ENCODE measurements around the gene LYZL4. TPM values are rescaled to one million over a fixed set of nuclear protein-coding genes. Genes with fewer than 3 reads are reported as not detected.

Gene LYZL4
- total and polyA plus RNA-seq, 9 donors = not detected

GRCh38 chr3:42387802-42388651 lies 22.4 kb downstream of the LYZL4 start:
- Histone ChIP-seq H3K27me3 (no peaks in the 10 kb centered on the region), H3K4me1 (ENCODE audit: insufficient read depth) (no peaks in the 10 kb centered on the region), H3K36me3 (no peaks in the 10 kb centered on the region), H3K27ac (no peak overlapping the region), H3K9me3 (no peaks in the 10 kb centered on the region), H3K4me3 (no peak overlapping the region)
- intact Hi-C loops (cut with DNase I) = no loop called here
- no peak for DNase-seq
- WGBS, 3 donors = 43 to 60% (median 43%) methylated on average over 10 of the region's 10 CpGs
- no peak for TF ChIP-seq POLR2A (IDR thresholded peaks at IDR 0.05)
- TF ChIP-seq CTCF (IDR thresholded peaks at IDR 0.05) = no peak
- TF ChIP-seq EP300 (IDR thresholded peaks at IDR 0.05) = no peak

DNA sequence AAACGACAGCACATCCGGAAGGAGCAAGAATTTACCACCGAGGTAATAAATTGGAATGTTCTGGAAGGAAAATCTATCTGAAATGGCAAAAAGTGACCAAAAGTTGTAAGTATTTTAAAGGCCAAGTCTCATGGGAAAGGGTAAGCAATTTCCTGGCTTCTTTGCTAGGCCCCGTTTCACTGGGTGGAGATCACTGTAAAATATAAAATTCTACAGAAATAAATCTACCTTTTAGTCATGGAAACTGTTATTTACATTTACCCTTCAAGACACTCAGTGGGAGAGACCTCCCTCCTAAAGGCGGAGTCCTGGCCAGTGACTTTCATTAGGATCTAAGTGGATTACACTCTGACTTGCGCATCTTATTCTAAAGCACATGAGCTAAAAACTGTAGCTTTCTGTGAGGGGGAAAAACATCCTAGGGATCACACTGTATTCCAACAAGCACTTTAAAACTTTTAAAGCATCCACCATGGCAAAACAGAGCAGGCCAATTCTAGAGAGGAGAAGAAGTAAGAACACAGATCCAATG lies 28.8 kb downstream of the LYZL4 start:
- Histone ChIP-seq H3K4me3 (no peak overlapping the region), H3K27ac (no peak overlapping the region), H3K27me3 (no peaks in the 10 kb centered on the region), H3K9me3 (no peaks in the 10 kb centered on the region), H3K36me3 (no peaks in the 10 kb centered on the region), H3K4me1 (ENCODE audit: insufficient read depth) (no peaks in the 10 kb centered on the region)
- intact Hi-C loops (cut with DNase I) = no loop called here
- TF ChIP-seq CTCF (IDR thresholded peaks at IDR 0.05) (no peak), EP300 (IDR thresholded peaks at IDR 0.05) (no peak), POLR2A (IDR thresholded peaks at IDR 0.05) (no peak)
- WGBS, 3 donors = 85 to 91% (median 87%) methylated on average over 6 of the region's 6 CpGs
- no peak for DNase-seq

- TF ChIP-seq POLR2A (IDR thresholded peaks at IDR 0.05) = no peak
- TF ChIP-seq EP300 (IDR thresholded peaks at IDR 0.05) = no peak
- no peaks in the 10 kb centered on the region for H3K27me3 ChIP-seq
- no peaks in the 10 kb centered on the region for H3K4me1 ChIP-seq (ENCODE audit: insufficient read depth)
- no peak overlapping the region for H3K4me3 ChIP-seq
- no peak for DNase-seq
- intact Hi-C loops (cut with DNase I) = no loop called here
- WGBS, 3 donors = 91 to 97% (median 92%) methylated on average over 2 of the region's 2 CpGs
- no peaks in the 10 kb centered on the region for H3K9me3 ChIP-seq
- no peaks in the 10 kb centered on the region for H3K36me3 ChIP-seq
- no peak overlapping the region for H3K27ac ChIP-seq
Observed at GRCh38 chr3:42377681-42378080, 32.7 kb downstream of the LYZL4 start.

DNA sequence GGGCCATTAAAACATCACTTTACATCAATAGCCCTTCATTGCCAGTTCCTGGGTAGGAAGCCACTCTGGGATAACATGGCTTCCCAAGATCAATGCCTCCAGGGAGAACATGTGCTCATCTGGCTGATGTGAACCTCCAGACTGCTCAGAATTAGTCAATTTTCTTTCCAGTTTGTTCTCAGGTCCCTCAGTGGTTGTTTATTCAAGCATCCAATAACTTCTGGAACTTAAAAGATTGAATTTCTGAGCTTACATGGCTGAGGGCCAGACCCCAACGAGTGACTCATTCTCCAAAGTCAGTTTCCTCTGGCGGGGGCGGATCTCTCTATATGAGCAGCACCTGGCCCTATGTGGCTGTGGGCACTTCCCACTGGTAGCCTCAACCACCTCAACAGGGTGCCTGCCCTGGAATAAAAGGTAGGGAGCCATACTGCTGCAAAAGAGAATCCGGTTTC lies 34.0 kb downstream of the LYZL4 start:
- H3K36me3 ChIP-seq = no peaks in the 10 kb centered on the region
- no peaks in the 10 kb centered on the region for H3K27me3 ChIP-seq
- no peak overlapping the region for H3K27ac ChIP-seq
- TF ChIP-seq EP300 (IDR thresholded peaks at IDR 0.05) = no peak
- no peak for TF ChIP-seq POLR2A (IDR thresholded peaks at IDR 0.05)
- no peak for TF ChIP-seq CTCF (IDR thresholded peaks at IDR 0.05)
- intact Hi-C loops (cut with DNase I) = no loop called here
- no peaks in the 10 kb centered on the region for H3K9me3 ChIP-seq
- 20 to 22% (median 20%) methylated on average over 4 of the region's 4 CpGs for WGBS, 3 donors
- no peaks in the 10 kb centered on the region for H3K4me1 ChIP-seq (ENCODE audit: insufficient read depth)
- DNase-seq = no peak
- H3K4me3 ChIP-seq = no peak overlapping the region

Measured in ovary (tissue), 9 donors.